Endothelial cell of umbilical vein (primary cell): Measurements from ENCODE around the gene DCX. TPM values are rescaled to one million over a fixed set of nuclear protein-coding genes. Genes with fewer than 3 reads are reported as not detected.

ENCODE experiments used
- BruUV-seq: library from RNA; stranded (reverse); fragments of 400-500 nt; replicated peaks from 2 replicates; lab custom pipeline; 2021; lab: Mats Ljungman, UMichigan
- CTCF ChIA-PET: fragments of 300-600, 350-600 bp; sonication (Branson Sonifier 250); formaldehyde crosslinking; loops from one replicate; lab custom pipeline; 2021; ENCODE audit warnings: antibody characterized with exemption, inconsistent platforms; lab: Charles Lee
- POLR2A ChIA-PET: fragments of 300-600, 350-600 bp; sonication (Branson Sonifier 250); formaldehyde crosslinking; loops from one replicate; lab custom pipeline; 2021; ENCODE audit warnings: antibody characterized with exemption, inconsistent platforms; lab: Charles Lee
- DNase-seq: peaks from one replicate; pipeline ENCODE4 v3.0.0-alpha.2; 2011; ENCODE audit warnings: low read depth, low spot score
- FAIRE-seq: peaks from 2 replicates; lab custom pipeline; 2011; peaks lifted over from hg19 to GRCh38; lab: Jason Lieb, UNC
- H2AFZ ChIP-seq: 2 replicates; pipeline ENCODE4 v1.6.0; 2012; ENCODE audit warnings: low read depth, low read length, control low read depth, inconsistent platforms
- H3K27ac ChIP-seq: 2 replicates; pipeline ENCODE4 v1.5.1; 2011; ENCODE audit warnings: low read depth, mild to moderate bottlenecking, control low read depth, low read length, moderate library complexity; ENCODE audit not compliant: insufficient read depth
- H3K27me3 ChIP-seq, 2 experiments: 2 replicates each; pipeline versions ENCODE4 v1.6.0 to v1.6.1; 2011; ENCODE audit warnings: low read length in 2 of 2, mixed read lengths in 1 of 2; ENCODE audit not compliant: control insufficient read depth in 2 of 2, insufficient read depth in 2 of 2
- H3K36me3 ChIP-seq, 2 experiments: 2 replicates in 1 of 2; 3 replicates in 1 of 2; pipeline ENCODE4 v1.5.1; 2011; ENCODE audit warnings: low read length in 2 of 2, mild to moderate bottlenecking in 1 of 2, moderate library complexity in 1 of 2; ENCODE audit not compliant: control insufficient read depth in 2 of 2, insufficient read depth in 2 of 2; ENCODE audit errors: extremely low read depth in 1 of 2
- H3K4me1 ChIP-seq: 3 replicates; pipeline ENCODE4 v1.5.1; 2011; ENCODE audit warnings: mild to moderate bottlenecking, low read length; ENCODE audit not compliant: control insufficient read depth, insufficient read depth; ENCODE audit errors: extremely low read depth
- H3K4me2 ChIP-seq: 2 replicates; pipeline ENCODE4 v1.6.1; 2011; ENCODE audit warnings: low read length, control low read depth, mixed read lengths; ENCODE audit not compliant: insufficient read depth
- H3K4me3 ChIP-seq, 3 experiments: fragments of 200-600 bp in 1 of 3; sonication (generic), shearing (Covaris generic) in 1 of 3; replicated peaks in 1 of 3; 2 replicates each; pipeline ENCODE4 v1.5.1; 2011 to 2016; ENCODE audit warnings: control low read depth in 3 of 3, low read length in 3 of 3, mild to moderate bottlenecking in 2 of 3, inconsistent platforms in 1 of 3, low read depth in 1 of 3, moderate library complexity in 1 of 3; ENCODE audit not compliant: insufficient read depth in 1 of 3
- H3K79me2 ChIP-seq: 2 replicates; pipeline ENCODE4 v1.6.0; 2012; ENCODE audit warnings: low read length, inconsistent platforms; ENCODE audit not compliant: control insufficient read depth, insufficient read depth
- H3K9ac ChIP-seq: replicated peaks from 2 replicates; pipeline ENCODE3; 2011; ENCODE audit warnings: low read length, control low read depth; ENCODE audit not compliant: insufficient read depth; ENCODE audit errors: extremely low read depth
- H3K9me1 ChIP-seq: replicated peaks from 3 replicates; pipeline ENCODE4 v1.6.0; 2011; ENCODE audit warnings: mild to moderate bottlenecking, low read length; ENCODE audit not compliant: control insufficient read depth, insufficient read depth; ENCODE audit errors: extremely low read depth
- H3K9me3 ChIP-seq: replicated peaks from 2 replicates; pipeline ENCODE4 v1.5.1; 2012; ENCODE audit warnings: low read length, inconsistent platforms; ENCODE audit not compliant: control insufficient read depth, insufficient read depth
- H4K20me1 ChIP-seq: replicated peaks from 2 replicates; pipeline ENCODE3; 2011; ENCODE audit warnings: mild to moderate bottlenecking, low read length; ENCODE audit not compliant: control insufficient read depth, insufficient read depth; ENCODE audit errors: extremely low read depth
- EZH2 ChIP-seq: IDR thresholded peaks from 2 replicates; pipeline ENCODE4 v1.6.1; 2012; ENCODE audit warnings: borderline replicate concordance, low read depth, mild to moderate bottlenecking, moderate library complexity, low read length, inconsistent platforms; ENCODE audit not compliant: severe bottlenecking
- FOS ChIP-seq: IDR thresholded peaks from 2 replicates; pipeline ENCODE4 v1.6.1; 2011; ENCODE audit warnings: mild to moderate bottlenecking, low read length, moderate library complexity, borderline replicate concordance; ENCODE audit not compliant: insufficient read depth
- GATA2 ChIP-seq: IDR thresholded peaks from 2 replicates; pipeline ENCODE4 v1.7.0; 2011; ENCODE audit warnings: low read depth, mild to moderate bottlenecking, moderate library complexity, mixed read lengths, low read length; ENCODE audit not compliant: insufficient read length, insufficient read depth
- JUN ChIP-seq: IDR thresholded peaks from 2 replicates; pipeline ENCODE4 v1.6.1; 2011; ENCODE audit warnings: borderline replicate concordance, low read depth; ENCODE audit not compliant: insufficient read length, insufficient read depth
- MYC ChIP-seq: IDR thresholded peaks from one replicate; pipeline ENCODE4 v1.6.1; 2011; ENCODE audit warnings: mild to moderate bottlenecking, low read depth, low read length
- POLR2A ChIP-seq: IDR thresholded peaks from 2 replicates; pipeline ENCODE4 v1.6.1; 2012; ENCODE audit warnings: low read depth, mild to moderate bottlenecking, control low read depth, low read length
- POLR2AphosphoS5 ChIP-seq: IDR thresholded peaks from 2 replicates; pipeline ENCODE4 v1.6.1; 2012; ENCODE audit warnings: low read depth, mild to moderate bottlenecking, control low read depth, low read length, moderate library complexity; ENCODE audit not compliant: insufficient read depth
- dilution Hi-C: fragments of 300-500 bp; cut with MboI; formaldehyde crosslinking; loops from one replicate; pipeline ENCODE4 v1.15.0; 2019; ENCODE audit warnings: low sequenced_read_pairs; ENCODE audit not compliant: extremely low pct_ligation_motif_present
- intact Hi-C: fragments of 100-400 bp; cut with micrococcal nuclease; formaldehyde crosslinking; loops from one replicate; pipeline ENCODE4 v1.10.0; 2022
- polyA plus RNA-seq, 4 experiments: library from polyadenylated mRNA; depleted of rRNA in 3 of 4; stranded (reverse) in 3 of 4; unstranded in 1 of 4; fragments of >200 nt; gene quantifications; 2 replicates each; pipeline versions ENCODE4 v1.2.1 to v1.2.3, GENCODE V29; 2011 to 2012; ENCODE audit warnings: missing spikeins in 1 of 4
- total RNA-seq: library from RNA; stranded (reverse); gene quantifications from 2 replicates; pipeline ENCODE4 v1.2.3, GENCODE V29; 2021
- TF ChIP-seq, protein P1 (sequence below): IDR thresholded peaks from 2 replicates; pipeline ENCODE4 v1.6.1; 2011; ENCODE audit not compliant: insufficient read depth, insufficient read length
- TF ChIP-seq, protein P2 (sequence below), 2 donors: IDR thresholded peaks; 1 replicate in 1 of 2; 2 replicates in 1 of 2; pipeline ENCODE4 v1.5.1; 2011; ENCODE audit warnings: low read length in 2 of 2, mild to moderate bottlenecking in 2 of 2, moderate library complexity in 2 of 2, control low read depth in 1 of 2, inconsistent platforms in 1 of 2, low read depth in 1 of 2; ENCODE audit not compliant: insufficient read depth in 1 of 2; ENCODE audit errors: extremely low read depth in 1 of 2

The DCX gene
- total and polyA plus RNA-seq, 2 donors (not counting 3 experiments of a cell fraction or from before 2014, with no cell fraction given), result not detected

DNA sequence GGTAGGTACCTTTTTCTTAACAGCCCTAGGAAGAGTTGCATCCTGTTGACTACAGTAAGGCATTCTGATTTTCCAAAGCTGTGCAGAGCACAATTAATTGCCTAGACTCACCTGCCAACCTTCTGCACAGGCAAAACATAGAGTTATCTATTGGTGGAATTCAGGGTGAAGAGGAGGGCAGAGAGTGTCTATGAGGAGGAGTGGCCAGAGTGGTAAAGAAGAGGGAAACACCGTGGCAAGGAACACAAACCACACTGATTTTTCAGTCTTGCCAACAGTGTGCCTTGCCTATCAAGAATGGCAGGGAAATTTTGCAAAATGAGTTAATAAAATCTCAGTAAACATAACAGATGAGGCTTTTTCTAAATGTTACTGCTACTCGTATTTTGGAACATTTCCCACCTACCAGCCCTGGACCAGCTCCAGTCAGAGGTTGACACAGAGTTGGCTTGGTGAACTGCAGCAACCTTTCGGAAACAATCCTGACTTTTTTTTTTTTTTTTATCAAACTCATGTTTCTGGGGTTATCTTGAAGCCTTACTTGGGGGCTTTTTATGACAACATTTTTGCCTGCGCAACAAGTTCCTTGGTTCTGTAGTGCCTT is 73.8 kb downstream of the DCX start:
- ChIA-PET CTCF (no interaction called here), POLR2A (no interaction called here)
- Histone ChIP-seq H3K27ac (no peak overlapping the region), H3K9me3 (no peaks in the 10 kb centered on the region), H3K79me2 (no peaks in the 10 kb centered on the region), H3K9me1 (no peaks in the 10 kb centered on the region), H3K4me3 (no peak overlapping the region), H3K4me2 (no peak overlapping the region), H3K9ac (no peak overlapping the region), H2AFZ (no peak overlapping the region), H4K20me1 (no peaks in the 10 kb centered on the region), H3K36me3 (no peaks in the 10 kb centered on the region), H3K4me1 (no peaks in the 10 kb centered on the region), H3K27me3 (no peaks in the 10 kb centered on the region)
- BruUV-seq, result no TSS peak
- DNase-seq, result no peak
- TF ChIP-seq JUN (no peak), POLR2A (no peak), POLR2AphosphoS5 (no peak), EZH2 (no peak), GATA2 (no peak), FOS (no peak), MYC (no peak)
- TF ChIP-seq, protein P1, sequence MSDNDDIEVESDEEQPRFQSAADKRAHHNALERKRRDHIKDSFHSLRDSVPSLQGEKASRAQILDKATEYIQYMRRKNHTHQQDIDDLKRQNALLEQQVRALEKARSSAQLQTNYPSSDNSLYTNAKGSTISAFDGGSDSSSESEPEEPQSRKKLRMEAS, result no peak
- TF ChIP-seq, protein P2, sequence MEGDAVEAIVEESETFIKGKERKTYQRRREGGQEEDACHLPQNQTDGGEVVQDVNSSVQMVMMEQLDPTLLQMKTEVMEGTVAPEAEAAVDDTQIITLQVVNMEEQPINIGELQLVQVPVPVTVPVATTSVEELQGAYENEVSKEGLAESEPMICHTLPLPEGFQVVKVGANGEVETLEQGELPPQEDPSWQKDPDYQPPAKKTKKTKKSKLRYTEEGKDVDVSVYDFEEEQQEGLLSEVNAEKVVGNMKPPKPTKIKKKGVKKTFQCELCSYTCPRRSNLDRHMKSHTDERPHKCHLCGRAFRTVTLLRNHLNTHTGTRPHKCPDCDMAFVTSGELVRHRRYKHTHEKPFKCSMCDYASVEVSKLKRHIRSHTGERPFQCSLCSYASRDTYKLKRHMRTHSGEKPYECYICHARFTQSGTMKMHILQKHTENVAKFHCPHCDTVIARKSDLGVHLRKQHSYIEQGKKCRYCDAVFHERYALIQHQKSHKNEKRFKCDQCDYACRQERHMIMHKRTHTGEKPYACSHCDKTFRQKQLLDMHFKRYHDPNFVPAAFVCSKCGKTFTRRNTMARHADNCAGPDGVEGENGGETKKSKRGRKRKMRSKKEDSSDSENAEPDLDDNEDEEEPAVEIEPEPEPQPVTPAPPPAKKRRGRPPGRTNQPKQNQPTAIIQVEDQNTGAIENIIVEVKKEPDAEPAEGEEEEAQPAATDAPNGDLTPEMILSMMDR (IDR thresholded peaks at IDR 0.05; ENCODE audit: extremely low read depth in 1 of 2, insufficient read depth in 1 of 2, low read depth in 1 of 2, low read length in 2 of 2), result no peak
- no peak for FAIRE-seq
- intact Hi-C loops (no loop called here), dilution Hi-C loops (no loop called here)
